Keratinocyte (primary cell): ENCODE results near the gene ASTN2. TPM values are rescaled to one million over a fixed set of nuclear protein-coding genes. Genes with fewer than 3 reads are reported as not detected.

Experiments used
- DNase-seq: peaks from one replicate; pipeline ENCODE4 v3.0.0-alpha.2; 2011; ENCODE audit warnings: low read depth, missing footprints, low spot score
- FAIRE-seq: peaks from 2 replicates; lab custom pipeline; 2011; peaks lifted over from hg19 to GRCh38; lab: Jason Lieb, UNC
- H2AFZ ChIP-seq: 2 replicates; pipeline ENCODE4 v1.6.0; 2012; ENCODE audit warnings: low read length, control low read depth, inconsistent platforms; ENCODE audit not compliant: control insufficient read depth
- H3K27ac ChIP-seq: 2 replicates; pipeline ENCODE4 v1.5.1; 2011; ENCODE audit warnings: low read length; ENCODE audit not compliant: control insufficient read depth, insufficient read depth
- H3K27me3 ChIP-seq: 3 replicates; pipeline ENCODE4 v1.6.0; 2011; ENCODE audit warnings: low read length; ENCODE audit not compliant: control insufficient read depth, insufficient read depth; ENCODE audit errors: extremely low read depth
- H3K36me3 ChIP-seq, 2 experiments: 2 replicates in 1 of 2; 3 replicates in 1 of 2; pipeline ENCODE4 v1.5.1; 2011; ENCODE audit warnings: low read length in 2 of 2, mild to moderate bottlenecking in 1 of 2; ENCODE audit not compliant: control insufficient read depth in 2 of 2, insufficient read depth in 2 of 2; ENCODE audit errors: extremely low read depth in 1 of 2
- H3K4me1 ChIP-seq: 3 replicates; pipeline ENCODE4 v1.5.1; 2011; ENCODE audit warnings: low read length; ENCODE audit not compliant: control insufficient read depth, insufficient read depth; ENCODE audit errors: extremely low read depth
- H3K4me2 ChIP-seq: 3 replicates; pipeline ENCODE4 v1.6.0; 2011; ENCODE audit warnings: low read depth, low read length; ENCODE audit not compliant: control insufficient read depth, insufficient read depth; ENCODE audit errors: extremely low read depth
- H3K4me3 ChIP-seq, 3 experiments: fragments of 200-600 bp in 1 of 3; sonication (generic) in 1 of 3; 2 replicates in 2 of 3; 3 replicates in 1 of 3; pipeline ENCODE4 v1.5.1; 2011 to 2016; ENCODE audit warnings: low read length in 3 of 3, mild to moderate bottlenecking in 3 of 3, control low read depth in 2 of 3, inconsistent platforms in 1 of 3, low read depth in 1 of 3, mixed read lengths in 1 of 3, mixed run types in 1 of 3, moderate library complexity in 1 of 3; ENCODE audit not compliant: control insufficient read depth in 2 of 3, insufficient read depth in 2 of 3; ENCODE audit errors: extremely low read depth in 1 of 3
- H3K79me2 ChIP-seq: 2 replicates; pipeline ENCODE4 v1.6.0; 2012; ENCODE audit warnings: low read length; ENCODE audit not compliant: control insufficient read depth, insufficient read depth
- H3K9ac ChIP-seq: 3 replicates; pipeline ENCODE4 v1.6.0; 2011; ENCODE audit warnings: low read length; ENCODE audit not compliant: control insufficient read depth, insufficient read depth; ENCODE audit errors: extremely low read depth
- H3K9me1 ChIP-seq: 3 replicates; pipeline ENCODE4 v1.6.0; 2011; ENCODE audit warnings: low read length; ENCODE audit not compliant: control insufficient read depth, insufficient read depth; ENCODE audit errors: extremely low read depth
- H3K9me3 ChIP-seq: 2 replicates; pipeline ENCODE4 v1.5.1; 2012; ENCODE audit warnings: low read depth, low read length; ENCODE audit not compliant: control insufficient read depth
- H4K20me1 ChIP-seq: 3 replicates; pipeline ENCODE4 v1.6.0; 2011; ENCODE audit warnings: low read length; ENCODE audit not compliant: control insufficient read depth, insufficient read depth; ENCODE audit errors: extremely low read depth
- EZH2 ChIP-seq: IDR thresholded peaks from one replicate; pipeline ENCODE4 v1.6.1; 2012; ENCODE audit warnings: inconsistent platforms, mild to moderate bottlenecking, low read length, moderate library complexity
- dilution Hi-C: fragments of 300-500 bp; cut with MboI; formaldehyde crosslinking; loops from one replicate; pipeline ENCODE4 v1.7.0; 2020; ENCODE audit warnings: low sequenced_read_pairs; ENCODE audit not compliant: extremely low pct_ligation_motif_present
- polyA plus RNA-seq, 5 experiments: library from polyadenylated mRNA; depleted of rRNA in 3 of 5; stranded (reverse) in 3 of 5; stranded (forward) in 1 of 5; unstranded in 1 of 5; fragments of >200 nt; gene quantifications; 1 replicate in 1 of 5; 2 replicates in 3 of 5; 3 replicates in 1 of 5; pipeline versions ENCODE4 v1.2.1 to v1.2.3, GENCODE V29; 2011 to 2012; ENCODE audit warnings: missing spikeins in 2 of 5, low read depth in 1 of 5, low replicate concordance in 1 of 5
- TF ChIP-seq, protein P1 (sequence below), 3 experiments: IDR thresholded peaks in 1 of 3; conservative IDR thresholded peaks in 1 of 3; optimal IDR thresholded peaks in 1 of 3; 2 replicates in 2 of 3; 3 replicates in 1 of 3; pipeline versions ENCODE3 to v1.5.1; 2011; ENCODE audit warnings: low read length in 3 of 3, mild to moderate bottlenecking in 3 of 3, moderate library complexity in 2 of 3, control low read depth in 1 of 3, inconsistent platforms in 1 of 3; ENCODE audit not compliant: insufficient read depth in 2 of 3; ENCODE audit errors: extremely low read depth in 1 of 3

ASTN2 gene
- polyA plus RNA-seq, 1 donor (not counting 4 experiments of a cell fraction or from before 2014, with no cell fraction given): 0.31 TPM

DNA sequence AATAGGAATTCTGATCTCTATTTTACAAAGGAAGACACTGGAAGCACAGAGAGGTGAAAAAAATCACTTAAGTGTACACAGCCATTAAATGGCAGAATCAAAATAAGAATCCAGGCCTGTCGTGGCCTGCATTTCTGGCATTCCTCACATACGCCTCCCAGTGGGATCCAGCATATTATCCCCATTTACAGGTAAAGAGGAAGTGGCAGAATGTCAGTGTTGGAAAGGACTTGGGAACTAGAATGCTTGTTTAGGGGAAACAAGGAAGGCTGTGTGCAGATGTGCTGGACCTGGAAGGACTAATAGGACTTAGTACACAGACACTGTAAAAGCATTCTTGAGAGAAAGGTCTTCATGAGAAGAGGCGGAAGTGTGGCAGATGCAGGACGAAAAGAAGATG, 486.0 kb downstream of the ASTN2 start:
- dilution Hi-C loops: no loop called here
- peak; percentile 76 for FAIRE-seq
- H3K9ac ChIP-seq: no peak overlapping the region

DNA sequence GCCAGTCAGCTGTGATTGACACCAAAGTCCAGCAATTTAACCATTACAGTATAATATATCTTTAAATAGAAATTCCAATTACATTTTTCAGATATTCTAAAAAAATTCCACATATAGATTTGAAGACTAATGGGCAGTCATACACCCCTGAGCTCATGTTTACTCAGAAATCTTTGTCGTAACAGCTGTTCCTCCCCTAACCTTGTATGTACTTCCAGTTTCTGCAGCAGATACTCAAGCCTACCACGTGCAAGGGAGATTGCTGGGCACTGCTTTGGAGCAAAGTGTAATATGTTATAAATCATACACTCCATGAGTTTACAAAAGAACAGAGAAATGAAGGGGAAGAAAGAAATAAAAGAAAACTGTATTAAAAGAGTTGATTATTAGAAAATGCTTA, 486.6 kb downstream of the ASTN2 start:
- DNase-seq (no peak), FAIRE-seq (no peak)
- Histone ChIP-seq H3K9me1 (no peaks in the 10 kb centered on the region), H3K4me1 (peaks cover 3% of the 10 kb centered on the region), H3K36me3 (no peaks in the 10 kb centered on the region), H3K4me3 (no peak overlapping the region), H3K27me3 (no peaks in the 10 kb centered on the region), H3K4me2 (no peak overlapping the region), H3K79me2 (no peaks in the 10 kb centered on the region), H4K20me1 (no peaks in the 10 kb centered on the region), H3K9ac (no peak overlapping the region), H3K27ac (no peak overlapping the region), H3K9me3 (no peaks in the 10 kb centered on the region), H2AFZ (no peak overlapping the region)
- TF ChIP-seq EZH2: no peak
- dilution Hi-C loops: no loop called here

More for the DNA sequence above, 486.0 kb downstream of the ASTN2 start:
- Histone ChIP-seq H3K27me3 (no peaks in the 10 kb centered on the region), H3K36me3 (no peaks in the 10 kb centered on the region), H3K4me1 (peaks cover 8% of the 10 kb centered on the region), H3K4me2 (no peak overlapping the region), H3K9me1 (no peaks in the 10 kb centered on the region), H3K79me2 (no peaks in the 10 kb centered on the region), H3K27ac (no peak overlapping the region), H2AFZ (peak overlapping the region; percentile 69), H3K9me3 (no peaks in the 10 kb centered on the region), H4K20me1 (no peaks in the 10 kb centered on the region), H3K4me3 (no peak overlapping the region)
- TF ChIP-seq EZH2: no peak
- TF ChIP-seq, protein P1, sequence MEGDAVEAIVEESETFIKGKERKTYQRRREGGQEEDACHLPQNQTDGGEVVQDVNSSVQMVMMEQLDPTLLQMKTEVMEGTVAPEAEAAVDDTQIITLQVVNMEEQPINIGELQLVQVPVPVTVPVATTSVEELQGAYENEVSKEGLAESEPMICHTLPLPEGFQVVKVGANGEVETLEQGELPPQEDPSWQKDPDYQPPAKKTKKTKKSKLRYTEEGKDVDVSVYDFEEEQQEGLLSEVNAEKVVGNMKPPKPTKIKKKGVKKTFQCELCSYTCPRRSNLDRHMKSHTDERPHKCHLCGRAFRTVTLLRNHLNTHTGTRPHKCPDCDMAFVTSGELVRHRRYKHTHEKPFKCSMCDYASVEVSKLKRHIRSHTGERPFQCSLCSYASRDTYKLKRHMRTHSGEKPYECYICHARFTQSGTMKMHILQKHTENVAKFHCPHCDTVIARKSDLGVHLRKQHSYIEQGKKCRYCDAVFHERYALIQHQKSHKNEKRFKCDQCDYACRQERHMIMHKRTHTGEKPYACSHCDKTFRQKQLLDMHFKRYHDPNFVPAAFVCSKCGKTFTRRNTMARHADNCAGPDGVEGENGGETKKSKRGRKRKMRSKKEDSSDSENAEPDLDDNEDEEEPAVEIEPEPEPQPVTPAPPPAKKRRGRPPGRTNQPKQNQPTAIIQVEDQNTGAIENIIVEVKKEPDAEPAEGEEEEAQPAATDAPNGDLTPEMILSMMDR (optimal IDR thresholded peaks at IDR 0.05 in 1 of 3, IDR thresholded peaks at IDR 0.05 in 1 of 3, conservative IDR thresholded peaks at IDR 0.05 in 1 of 3; ENCODE audit: extremely low read depth in 1 of 3, insufficient read depth in 2 of 3, low read length in 3 of 3): peak; percentile 12 to 53 (median 18)
- DNase-seq: no peak

DNA sequence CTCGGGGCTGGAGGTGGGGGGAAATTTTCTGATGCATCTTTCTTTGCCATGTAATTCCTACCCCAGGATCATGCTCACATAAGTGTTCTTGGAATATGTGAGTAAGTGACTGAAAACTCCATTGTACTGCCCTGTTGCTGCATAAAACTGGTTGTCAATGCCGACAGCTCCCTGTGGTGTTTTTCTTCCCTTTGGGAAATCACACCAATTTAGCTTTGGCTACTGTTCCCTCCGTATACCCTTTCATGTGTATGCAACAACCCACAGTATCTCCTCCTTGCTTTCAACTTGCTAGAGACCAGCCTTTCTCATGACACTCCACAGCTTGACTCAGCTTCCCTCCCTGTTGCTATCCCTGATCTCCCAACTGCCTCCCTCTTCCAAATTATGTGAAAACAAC, 487.1 kb downstream of the ASTN2 start:
- Histone ChIP-seq H4K20me1 (no peaks in the 10 kb centered on the region), H3K4me2 (no peak overlapping the region), H3K4me3 (no peak overlapping the region), H3K9ac (no peak overlapping the region), H3K27ac (no peak overlapping the region), H3K27me3 (no peaks in the 10 kb centered on the region), H3K9me3 (no peaks in the 10 kb centered on the region), H3K4me1 (no peaks in the 10 kb centered on the region), H2AFZ (no peak overlapping the region), H3K9me1 (no peaks in the 10 kb centered on the region), H3K36me3 (no peaks in the 10 kb centered on the region), H3K79me2 (no peaks in the 10 kb centered on the region)
- FAIRE-seq (no peak), DNase-seq (no peak)
- dilution Hi-C loops: no loop called here
- TF ChIP-seq EZH2: no peak
- TF ChIP-seq, protein P1 (optimal IDR thresholded peaks at IDR 0.05 in 1 of 3, IDR thresholded peaks at IDR 0.05 in 1 of 3, conservative IDR thresholded peaks at IDR 0.05 in 1 of 3; ENCODE audit: extremely low read depth in 1 of 3, insufficient read depth in 2 of 3, low read length in 3 of 3): no peak
